Measurements from ENCODE around the gene IFI27. TPM values are rescaled to one million over a fixed set of nuclear protein-coding genes. Genes with fewer than 3 reads are reported as not detected.

IFI27 gene
- total RNA-seq, 3 donors from 2014 or later, result 1.3 to 1.7 (median 1.3) TPM

DNA sequence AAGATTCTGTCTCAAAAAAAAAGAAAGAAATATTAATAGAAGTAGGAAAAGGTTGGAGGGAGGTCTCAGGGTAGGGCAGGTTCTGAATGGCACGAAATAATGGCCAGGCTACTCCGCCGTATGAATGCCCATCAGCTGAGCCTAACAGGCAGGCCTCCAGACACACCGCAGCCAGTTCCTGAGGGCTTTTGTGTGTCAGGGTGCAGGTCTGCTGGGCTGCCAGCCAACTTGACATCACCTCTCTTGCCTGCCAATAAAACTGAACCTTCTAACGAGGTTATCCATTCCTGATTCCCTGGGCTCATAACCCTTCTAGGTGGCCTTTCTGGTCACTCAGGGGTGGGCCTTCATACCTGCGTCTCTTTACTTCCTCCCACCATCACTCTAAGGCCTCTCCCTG lies 3.0 kb downstream of the IFI27 start:
- no peaks in the 10 kb centered on the region for H3K4me1 Mint-ChIP-seq (ENCODE audit: low read depth)
- no peak for ATAC-seq
- no peak for DNase-seq
- no peaks in the 10 kb centered on the region for H3K9me3 Mint-ChIP-seq
- H3K36me3 Mint-ChIP-seq (ENCODE audit: insufficient read depth), result no peaks in the 10 kb centered on the region
- H3K4me3 Mint-ChIP-seq, result no peak overlapping the region
- H3K27me3 Mint-ChIP-seq (ENCODE audit: low read depth), result peaks cover 28% of the 10 kb centered on the region

DNA sequence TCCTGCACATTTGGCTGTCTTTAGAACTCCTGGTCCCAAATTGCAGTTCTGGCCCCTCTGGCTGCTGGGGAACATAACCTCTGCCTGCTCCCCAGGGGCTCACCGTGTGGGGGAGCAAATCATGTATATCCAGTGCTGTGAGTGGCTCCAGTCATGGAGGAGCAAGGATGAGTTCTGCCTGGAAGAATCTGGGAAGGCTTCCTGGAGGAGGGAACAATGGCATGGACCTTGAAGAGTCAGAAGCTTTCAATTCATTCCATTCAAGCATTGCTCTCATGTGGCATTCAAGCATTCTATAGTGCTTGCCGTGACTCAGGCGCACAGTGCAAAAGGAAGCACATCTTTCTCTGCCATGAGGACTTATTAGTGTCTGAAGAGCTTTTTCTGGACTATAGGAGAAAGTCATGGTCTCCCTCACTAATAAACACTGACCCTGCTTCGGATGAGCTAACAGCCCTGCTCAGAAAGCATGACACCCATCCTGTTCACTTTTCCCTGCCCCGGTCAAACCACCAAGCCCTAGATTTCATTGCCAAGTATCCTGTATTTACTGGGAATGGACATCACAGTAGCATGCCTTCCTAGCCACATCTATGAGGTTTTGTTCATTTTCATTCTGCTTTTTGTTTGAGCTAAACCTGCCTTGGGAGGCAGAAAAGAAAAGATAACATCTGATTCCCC lies 3.5 kb downstream of the IFI27 start:
- H3K4me3 Mint-ChIP-seq, result no peak overlapping the region
- DNase-seq, result no peak
- H3K4me1 Mint-ChIP-seq (ENCODE audit: low read depth), result no peaks in the 10 kb centered on the region
- H3K9me3 Mint-ChIP-seq, result no peaks in the 10 kb centered on the region
- no peak for ATAC-seq
- H3K27me3 Mint-ChIP-seq (ENCODE audit: low read depth), result peaks cover 28% of the 10 kb centered on the region
- no peaks in the 10 kb centered on the region for H3K36me3 Mint-ChIP-seq (ENCODE audit: insufficient read depth)

DNA sequence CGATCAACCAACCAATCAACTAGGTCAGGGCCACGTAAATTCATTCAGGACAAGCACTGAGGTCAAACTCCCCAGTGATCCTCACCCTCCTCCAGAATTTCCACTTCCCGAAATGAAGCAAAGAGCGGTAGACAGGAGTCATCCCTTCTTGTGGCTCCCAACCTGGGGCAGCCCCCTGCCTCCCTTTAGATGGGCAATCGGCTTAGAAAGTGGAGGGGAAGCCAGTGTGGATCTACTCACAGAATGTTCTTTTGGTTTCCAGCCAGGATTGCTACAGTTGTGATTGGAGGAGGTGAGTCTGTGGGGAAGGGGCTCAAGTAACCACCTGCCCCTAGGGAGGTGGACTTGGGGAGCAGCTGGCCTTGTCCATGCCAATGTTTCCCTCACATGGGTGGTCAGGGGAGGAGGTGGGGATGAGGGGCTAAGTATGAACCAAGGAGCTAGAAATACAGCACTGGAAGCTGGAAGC lies 4.1 kb downstream of the IFI27 start:
- Mint-ChIP-seq H3K27me3 (ENCODE audit: low read depth) (peaks cover 28% of the 10 kb centered on the region), H3K4me3 (no peak overlapping the region), H3K9me3 (peaks cover 3% of the 10 kb centered on the region), H3K4me1 (ENCODE audit: low read depth) (no peaks in the 10 kb centered on the region), H3K36me3 (ENCODE audit: insufficient read depth) (no peaks in the 10 kb centered on the region)
- ATAC-seq (no peak), DNase-seq (no peak)

DNA sequence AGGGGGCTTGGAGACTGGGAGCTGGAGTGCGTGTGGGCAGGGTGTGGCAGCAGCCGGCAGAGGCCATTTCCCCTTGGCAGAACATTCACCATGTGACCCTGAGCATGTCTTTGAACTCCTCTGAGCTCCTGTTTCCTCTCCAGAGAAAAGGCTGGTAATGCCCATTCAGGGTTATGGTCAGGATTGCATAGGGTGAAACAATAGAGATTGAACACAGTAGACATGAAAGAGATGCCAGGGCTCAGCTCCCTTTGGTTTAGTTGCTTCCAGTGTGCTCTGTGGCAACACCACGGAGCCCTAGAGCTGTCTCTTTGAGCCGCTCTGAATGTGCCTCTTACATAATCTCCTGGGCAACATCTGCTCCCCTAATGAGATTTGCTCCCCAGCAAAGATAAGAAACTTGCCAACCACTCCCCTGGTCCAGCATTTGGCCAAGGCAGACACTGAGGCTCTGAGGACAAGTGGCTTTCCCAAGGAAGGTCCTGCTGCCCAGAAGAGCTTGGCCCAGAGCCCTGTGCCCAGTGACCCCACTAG lies 4.6 kb downstream of the IFI27 start:
- Mint-ChIP-seq H3K4me3 (no peak overlapping the region), H3K9me3 (peaks cover 7% of the 10 kb centered on the region), H3K36me3 (ENCODE audit: insufficient read depth) (no peaks in the 10 kb centered on the region), H3K27me3 (ENCODE audit: low read depth) (peaks cover 28% of the 10 kb centered on the region), H3K4me1 (ENCODE audit: low read depth) (no peaks in the 10 kb centered on the region)
- DNase-seq (no peak), ATAC-seq (no peak)

DNA sequence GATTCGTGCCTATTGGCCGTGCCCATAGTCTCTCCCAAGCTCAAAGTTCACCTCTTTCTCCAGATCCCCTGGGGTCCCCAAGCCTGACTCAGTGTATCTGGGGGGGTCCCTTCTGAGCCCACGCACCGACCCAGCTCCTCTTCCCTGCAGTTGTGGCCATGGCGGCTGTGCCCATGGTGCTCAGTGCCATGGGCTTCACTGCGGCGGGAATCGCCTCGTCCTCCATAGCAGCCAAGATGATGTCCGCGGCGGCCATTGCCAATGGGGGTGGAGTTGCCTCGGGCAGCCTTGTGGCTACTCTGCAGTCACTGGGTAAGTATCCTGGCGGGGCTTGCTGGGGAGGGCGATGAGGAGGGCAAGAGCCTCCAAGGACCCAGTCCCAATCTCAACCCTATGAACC lies 5.1 kb downstream of the IFI27 start:
- peaks cover 28% of the 10 kb centered on the region for H3K27me3 Mint-ChIP-seq (ENCODE audit: low read depth)

DNA sequence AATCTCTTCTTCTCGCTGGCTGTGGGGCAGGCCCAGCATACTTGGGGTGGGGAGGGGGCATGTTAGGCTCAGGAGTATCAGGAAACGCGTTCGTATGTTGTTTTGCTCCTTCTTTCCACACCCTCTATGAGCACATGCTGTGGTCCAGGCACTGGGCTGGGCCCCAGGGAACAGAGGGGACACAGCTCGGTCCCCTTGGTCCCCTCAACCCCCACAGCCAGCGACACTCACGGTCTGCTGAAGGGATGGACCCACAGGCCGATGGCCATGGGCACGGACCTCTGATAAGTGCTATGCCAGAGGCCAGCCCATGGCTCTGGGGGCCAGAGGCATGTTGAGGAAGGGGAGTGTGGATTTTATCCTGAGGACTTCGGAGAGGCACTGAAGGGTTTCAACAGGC lies 6.2 kb downstream of the IFI27 start:
- peaks cover 28% of the 10 kb centered on the region for H3K27me3 Mint-ChIP-seq (ENCODE audit: low read depth)
- ATAC-seq, result no peak
- H3K36me3 Mint-ChIP-seq (ENCODE audit: insufficient read depth), result no peaks in the 10 kb centered on the region
- H3K4me3 Mint-ChIP-seq, result no peak overlapping the region
- H3K4me1 Mint-ChIP-seq (ENCODE audit: low read depth), result no peaks in the 10 kb centered on the region
- peaks cover 15% of the 10 kb centered on the region for H3K9me3 Mint-ChIP-seq
- DNase-seq, result no peak

More for the DNA sequence above, 5.1 kb downstream of the IFI27 start:
- peaks cover 9% of the 10 kb centered on the region for H3K9me3 Mint-ChIP-seq
- DNase-seq (no peak), ATAC-seq (no peak)
- H3K36me3 Mint-ChIP-seq (ENCODE audit: insufficient read depth), result no peaks in the 10 kb centered on the region
- H3K4me1 Mint-ChIP-seq (ENCODE audit: low read depth), result no peaks in the 10 kb centered on the region
- no peak overlapping the region for H3K4me3 Mint-ChIP-seq

DNA sequence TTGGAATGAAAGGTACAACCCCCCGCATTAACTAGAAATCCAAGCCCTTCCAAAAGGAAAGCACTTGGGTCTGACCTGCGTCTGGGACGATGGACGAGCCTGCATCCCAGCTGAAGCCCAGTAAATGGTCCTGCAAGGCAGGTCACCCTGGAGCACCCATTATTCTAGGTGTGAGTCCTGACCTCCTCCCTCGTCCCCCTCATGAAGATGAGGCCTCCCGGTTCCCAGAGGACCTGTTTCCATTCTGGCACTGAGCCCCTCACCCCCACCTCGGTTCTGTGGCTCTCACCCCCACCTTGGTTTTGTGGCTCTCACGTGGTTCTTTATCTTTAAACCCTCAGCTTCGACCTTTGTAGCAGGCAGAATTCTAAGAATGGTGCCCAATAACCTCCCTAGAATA lies 7.3 kb downstream of the IFI27 start:
- ATAC-seq, result no peak

DNA sequence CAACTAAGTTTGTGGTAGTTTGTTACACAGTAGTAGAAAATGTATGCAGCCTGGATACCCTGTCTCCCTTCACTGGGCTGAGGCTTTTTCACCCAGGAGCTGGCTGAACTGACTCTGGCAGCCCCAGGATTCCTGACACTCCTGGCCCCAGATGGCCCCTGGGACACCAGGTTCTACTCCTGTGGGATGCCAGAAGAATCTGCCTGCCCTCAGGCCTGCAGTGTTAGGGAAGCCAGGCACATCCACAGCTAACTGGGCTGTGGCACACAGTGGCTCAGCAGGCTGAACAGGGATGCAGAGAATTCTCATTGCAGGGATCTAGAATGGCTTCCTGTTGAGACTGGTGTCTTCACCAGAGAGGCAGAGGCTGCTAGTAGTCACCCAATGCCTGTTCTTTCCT lies 8.5 kb downstream of the IFI27 start:
- ATAC-seq, result no peak
- H3K27me3 Mint-ChIP-seq (ENCODE audit: low read depth), result peaks cover 27% of the 10 kb centered on the region
- peaks cover 15% of the 10 kb centered on the region for H3K9me3 Mint-ChIP-seq
- no peak for DNase-seq
- H3K4me1 Mint-ChIP-seq (ENCODE audit: low read depth), result no peaks in the 10 kb centered on the region
- H3K4me3 Mint-ChIP-seq, result no peak overlapping the region
- peaks cover 2% of the 10 kb centered on the region for H3K36me3 Mint-ChIP-seq (ENCODE audit: insufficient read depth)

More for the DNA sequence above, 7.3 kb downstream of the IFI27 start:
- no peaks in the 10 kb centered on the region for H3K4me1 Mint-ChIP-seq (ENCODE audit: low read depth)
- H3K36me3 Mint-ChIP-seq (ENCODE audit: insufficient read depth), result peaks cover 2% of the 10 kb centered on the region
- peaks cover 28% of the 10 kb centered on the region for H3K27me3 Mint-ChIP-seq (ENCODE audit: low read depth)
- no peak for DNase-seq
- peaks cover 15% of the 10 kb centered on the region for H3K9me3 Mint-ChIP-seq
- no peak overlapping the region for H3K4me3 Mint-ChIP-seq

DNA sequence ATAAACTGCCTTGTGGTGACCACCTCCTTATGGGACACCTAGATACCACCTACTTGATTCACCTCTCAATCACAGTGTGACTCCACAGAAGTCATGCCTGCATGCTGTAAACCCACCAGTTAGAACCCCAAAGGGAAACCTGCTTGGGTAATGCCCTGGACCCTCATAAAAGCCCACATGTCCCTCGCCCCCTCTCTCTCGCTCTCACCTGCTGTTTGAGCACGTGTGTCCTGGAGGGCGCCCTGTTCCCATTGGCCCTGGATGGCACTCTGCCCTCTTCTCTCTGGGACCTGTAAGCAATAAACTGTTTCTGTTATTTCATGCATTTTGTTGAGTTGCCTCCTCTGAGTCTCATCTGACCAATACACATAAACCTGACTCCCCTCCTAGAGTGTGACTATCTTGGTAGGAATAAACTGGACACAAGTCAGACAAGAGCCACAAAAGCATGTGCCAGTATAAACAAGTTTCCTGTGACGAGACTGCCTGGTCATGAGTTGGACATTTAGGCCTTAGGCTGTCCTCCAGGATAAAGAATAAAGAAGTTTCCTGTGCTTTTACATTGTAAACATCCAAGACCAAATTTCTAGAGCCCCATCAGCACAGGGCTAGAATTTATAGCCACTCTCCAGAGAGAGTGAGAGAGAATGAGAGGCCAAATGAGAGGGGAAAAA lies 10.3 kb downstream of the IFI27 start:
- no peak for DNase-seq
- Mint-ChIP-seq H3K27me3 (ENCODE audit: low read depth) (peaks cover 16% of the 10 kb centered on the region), H3K4me3 (no peak overlapping the region), H3K9me3 (peaks cover 15% of the 10 kb centered on the region), H3K4me1 (ENCODE audit: low read depth) (no peaks in the 10 kb centered on the region), H3K36me3 (ENCODE audit: insufficient read depth) (peaks cover 2% of the 10 kb centered on the region)
- no peak for ATAC-seq

DNA sequence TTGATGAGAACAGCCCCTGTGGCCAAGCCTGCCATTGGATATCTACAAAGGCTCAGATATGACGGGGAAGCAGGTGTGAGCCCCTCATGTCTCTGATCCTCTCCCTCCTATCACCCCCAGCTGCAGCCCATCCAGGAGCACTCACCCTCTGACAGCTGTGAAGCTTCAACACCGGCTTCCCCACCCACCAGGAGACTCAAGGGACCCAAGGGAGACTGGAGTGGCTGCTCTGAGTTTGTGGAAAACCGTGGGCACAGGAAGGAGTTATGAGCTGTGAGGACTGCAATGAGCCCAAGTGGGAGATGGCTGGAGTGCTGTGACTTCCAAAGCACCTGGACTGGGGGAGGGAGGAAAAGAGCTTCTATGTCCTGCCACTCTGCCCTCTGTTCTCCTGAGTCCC lies 10.9 kb downstream of the IFI27 start:
- DNase-seq (no peak), ATAC-seq (no peak)
- peaks cover 11% of the 10 kb centered on the region for H3K27me3 Mint-ChIP-seq (ENCODE audit: low read depth)
- peaks cover 15% of the 10 kb centered on the region for H3K9me3 Mint-ChIP-seq
- no peak overlapping the region for H3K4me3 Mint-ChIP-seq
- H3K36me3 Mint-ChIP-seq (ENCODE audit: insufficient read depth), result peaks cover 2% of the 10 kb centered on the region
- no peaks in the 10 kb centered on the region for H3K4me1 Mint-ChIP-seq (ENCODE audit: low read depth)

DNA sequence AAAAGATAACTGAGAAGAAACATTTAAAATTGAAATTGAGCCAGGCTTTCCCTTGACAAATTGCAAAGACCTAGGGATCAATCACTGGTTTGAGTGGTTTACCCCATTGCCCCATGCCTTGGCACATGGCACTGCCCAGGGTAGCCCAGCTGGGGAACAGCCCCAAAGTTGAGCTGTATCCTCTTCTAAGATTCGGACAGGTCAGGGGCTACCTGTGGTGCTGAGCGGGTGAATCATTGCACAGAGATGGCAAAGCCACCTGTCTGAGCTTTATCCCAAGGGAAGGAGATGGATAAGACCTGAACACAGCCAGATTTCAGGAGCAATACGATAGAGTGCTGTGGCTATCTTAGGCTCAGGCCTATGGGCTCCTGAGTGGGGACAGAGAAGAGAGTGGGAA lies 11.9 kb downstream of the IFI27 start:
- peaks cover 2% of the 10 kb centered on the region for H3K27me3 Mint-ChIP-seq (ENCODE audit: low read depth)
- peaks cover 15% of the 10 kb centered on the region for H3K9me3 Mint-ChIP-seq
- H3K4me1 Mint-ChIP-seq (ENCODE audit: low read depth), result no peaks in the 10 kb centered on the region
- no peak for ATAC-seq
- peaks cover 2% of the 10 kb centered on the region for H3K36me3 Mint-ChIP-seq (ENCODE audit: insufficient read depth)
- DNase-seq, result no peak
- no peak overlapping the region for H3K4me3 Mint-ChIP-seq

DNA sequence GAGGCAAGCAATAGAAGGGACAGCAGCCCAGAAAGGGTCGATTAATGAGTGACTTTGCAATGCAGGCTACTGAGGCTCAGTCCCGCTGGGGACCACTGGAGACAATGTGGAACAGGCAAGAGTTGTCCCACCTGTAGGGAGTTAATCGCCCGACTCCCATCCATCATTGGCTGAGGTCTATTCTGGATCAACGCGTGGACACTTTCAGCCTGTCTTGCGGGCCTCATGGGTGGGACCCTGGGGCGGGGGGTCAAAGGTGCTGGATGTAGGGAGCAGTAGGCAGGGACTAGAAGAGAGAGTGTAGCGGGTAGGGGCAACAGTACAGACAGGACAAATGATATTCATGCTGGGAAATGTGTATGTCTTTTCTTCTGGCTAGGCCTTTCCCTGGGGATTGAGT lies 12.8 kb downstream of the IFI27 start:
- H3K4me3 Mint-ChIP-seq, result no peak overlapping the region
- DNase-seq (no peak), ATAC-seq (no peak)
- peaks cover 2% of the 10 kb centered on the region for H3K36me3 Mint-ChIP-seq (ENCODE audit: insufficient read depth)
- no peaks in the 10 kb centered on the region for H3K4me1 Mint-ChIP-seq (ENCODE audit: low read depth)
- H3K9me3 Mint-ChIP-seq, result peaks cover 15% of the 10 kb centered on the region
- H3K27me3 Mint-ChIP-seq (ENCODE audit: low read depth), result no peaks in the 10 kb centered on the region

DNA sequence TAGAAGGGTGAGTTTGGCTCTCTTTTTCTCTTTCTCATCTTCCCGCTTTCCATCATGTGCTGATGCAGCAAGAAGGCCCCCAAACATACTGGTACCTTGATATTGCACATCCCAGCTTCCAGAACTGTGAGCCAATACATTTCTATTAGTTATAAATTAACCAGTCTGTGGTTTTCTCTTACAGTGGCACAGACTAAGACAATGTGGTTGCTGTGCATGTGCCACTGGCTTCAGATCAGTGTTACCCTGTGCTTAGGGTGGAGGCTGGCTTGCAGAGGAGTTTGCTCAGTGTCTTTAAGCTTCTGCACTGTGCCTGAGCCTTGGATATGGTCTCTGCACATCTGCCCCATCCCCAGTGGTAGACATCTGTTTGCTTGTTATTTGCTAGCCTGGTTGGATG lies 13.3 kb downstream of the IFI27 start:
- DNase-seq (no peak), ATAC-seq (no peak)
- H3K9me3 Mint-ChIP-seq, result peaks cover 15% of the 10 kb centered on the region
- H3K27me3 Mint-ChIP-seq (ENCODE audit: low read depth), result no peaks in the 10 kb centered on the region
- H3K4me3 Mint-ChIP-seq, result no peak overlapping the region
- H3K4me1 Mint-ChIP-seq (ENCODE audit: low read depth), result peaks cover 5% of the 10 kb centered on the region
- H3K36me3 Mint-ChIP-seq (ENCODE audit: insufficient read depth), result peaks cover 2% of the 10 kb centered on the region

DNA sequence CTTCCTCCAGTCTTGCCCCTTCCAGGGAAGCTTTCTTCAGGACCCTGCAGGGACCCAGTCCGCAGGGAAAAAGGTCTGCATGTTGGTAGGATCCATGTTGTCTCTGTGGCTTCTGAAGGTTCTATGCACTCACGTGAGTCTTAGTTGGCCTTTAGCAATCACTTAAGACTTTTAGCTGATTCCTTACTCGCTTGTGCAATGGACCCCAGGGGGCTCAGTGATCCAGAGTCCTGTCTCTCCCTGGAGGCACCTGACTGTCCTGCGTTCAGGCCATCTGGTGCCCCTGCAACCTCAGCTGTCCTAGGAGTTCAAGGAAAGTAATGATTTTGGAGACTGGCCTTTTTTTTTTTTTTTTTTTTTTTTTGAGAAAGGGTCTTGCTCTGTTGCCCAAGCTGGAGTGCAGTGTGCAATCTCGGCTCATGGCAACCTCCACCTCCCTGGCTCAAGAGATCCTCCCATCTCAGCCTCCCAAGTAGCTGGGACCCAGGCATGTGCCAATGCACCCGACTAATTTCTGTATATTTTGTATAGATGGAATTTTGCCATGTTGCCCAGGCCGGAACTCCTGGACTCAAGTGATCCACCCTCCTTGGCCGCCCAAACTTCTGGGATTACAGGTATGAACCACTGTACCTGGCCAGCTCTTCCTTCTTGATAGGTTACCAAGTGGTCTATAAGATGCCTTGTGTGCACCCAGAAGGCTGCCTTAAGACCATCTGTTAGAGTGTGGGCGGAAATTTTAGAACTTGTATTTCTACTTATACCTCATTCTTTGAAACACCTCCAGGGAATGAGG lies 14.2 kb downstream of the IFI27 start:
- ATAC-seq, result no peak
- H3K4me3 Mint-ChIP-seq, result no peak overlapping the region
- no peaks in the 10 kb centered on the region for H3K27me3 Mint-ChIP-seq (ENCODE audit: low read depth)
- H3K36me3 Mint-ChIP-seq (ENCODE audit: insufficient read depth), result peaks cover 2% of the 10 kb centered on the region
- peaks cover 10% of the 10 kb centered on the region for H3K9me3 Mint-ChIP-seq
- H3K4me1 Mint-ChIP-seq (ENCODE audit: low read depth), result peaks cover 10% of the 10 kb centered on the region
- no peak for DNase-seq

Measured in activated T-cell treated with anti-CD3 and anti-CD28 coated beads, Interleukin-2, amount 50 U/mL, for 4 hours (primary cell).